HCEC 1CT (cell line): Measurements from ENCODE around the gene KCND3.
"Not testable (repeated sequence)": the region's sequence is repeated elsewhere in the genome, so short reads cannot be mapped to it uniquely, and the experiment has no call there.

Source experiments
- DNase-seq: peaks from one replicate; pipeline ENCODE4 v3.0.0-alpha.2; 2017

KCND3 gene

DNA sequence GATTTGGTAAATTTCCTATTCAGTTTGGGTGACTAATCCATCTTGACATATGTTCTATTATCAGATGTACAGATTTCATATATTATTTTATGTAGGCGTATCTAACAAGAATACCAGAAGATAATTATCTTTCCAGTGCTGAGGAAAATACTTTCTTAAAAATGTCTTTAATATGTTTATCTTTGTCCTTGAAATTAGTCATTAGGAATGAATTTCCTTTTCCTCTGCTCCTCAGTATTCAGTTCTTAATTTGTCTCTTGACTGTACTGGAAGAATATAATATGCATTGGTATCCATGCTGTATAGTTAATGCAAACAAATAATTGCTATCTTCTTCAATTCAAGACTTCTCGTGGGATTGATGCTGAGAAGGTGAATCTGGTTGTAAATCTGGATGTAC lies 227.1 kb downstream of the KCND3 start:
- no peak for DNase-seq

DNA sequence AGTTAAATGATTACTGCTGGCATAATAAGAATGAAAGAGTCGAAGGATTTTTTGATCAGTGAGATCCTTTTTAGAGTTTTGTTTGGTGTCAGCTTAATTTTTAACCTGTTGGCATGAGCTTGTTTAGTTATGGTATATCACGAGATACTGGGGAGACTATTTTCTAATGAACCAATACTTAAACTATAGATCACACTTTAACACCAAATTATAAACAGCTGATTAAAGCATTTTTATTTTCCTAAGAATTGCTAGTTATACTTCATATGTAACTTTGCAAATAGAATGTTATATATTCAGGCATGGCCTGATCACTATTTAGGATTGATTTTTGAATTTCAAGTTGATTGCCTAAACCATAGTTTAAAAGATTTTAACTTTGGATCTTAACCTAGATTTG lies 227.8 kb downstream of the KCND3 start:
- no peak for DNase-seq

DNA sequence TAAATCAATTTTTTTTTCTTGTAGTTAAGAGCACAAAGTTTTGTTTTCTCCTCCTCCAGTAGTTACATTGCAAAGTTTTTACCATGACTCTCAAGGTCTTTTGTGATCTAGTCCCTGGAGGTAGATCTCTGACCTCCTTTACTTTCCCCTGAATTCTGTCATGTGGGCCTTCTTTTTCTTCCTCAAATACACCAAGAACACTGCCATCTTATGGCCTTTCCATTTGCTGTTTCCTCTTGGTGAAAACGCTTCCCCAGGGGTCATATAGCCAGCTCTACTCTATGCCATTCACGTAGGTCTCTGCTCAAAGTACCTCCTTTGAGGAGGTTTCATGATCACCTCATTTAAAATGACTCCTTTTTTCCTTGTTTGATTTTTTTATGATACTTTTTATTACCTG lies 231.1 kb downstream of the KCND3 start:
- no peak for DNase-seq

DNA sequence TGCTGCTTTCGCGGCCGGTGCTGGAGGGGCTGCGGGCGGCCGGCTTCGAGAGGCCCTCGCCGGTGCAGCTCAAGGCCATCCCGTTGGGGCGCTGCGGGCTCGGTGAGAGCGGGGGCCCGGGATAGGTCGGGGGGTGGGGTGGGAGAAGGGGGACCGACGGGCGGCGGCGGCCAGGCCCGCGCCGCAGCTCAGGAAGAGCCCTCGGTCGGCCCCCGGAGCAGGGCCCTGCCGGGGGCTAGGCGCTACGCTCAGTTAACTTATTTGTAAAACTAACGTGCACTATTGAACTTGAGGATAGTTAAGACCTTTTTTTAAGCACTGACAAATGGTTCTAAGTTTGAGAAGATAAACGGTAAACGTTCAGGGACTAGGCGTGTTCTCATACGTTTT lies 233.3 kb downstream of the KCND3 start:
- no peak for DNase-seq

DNA sequence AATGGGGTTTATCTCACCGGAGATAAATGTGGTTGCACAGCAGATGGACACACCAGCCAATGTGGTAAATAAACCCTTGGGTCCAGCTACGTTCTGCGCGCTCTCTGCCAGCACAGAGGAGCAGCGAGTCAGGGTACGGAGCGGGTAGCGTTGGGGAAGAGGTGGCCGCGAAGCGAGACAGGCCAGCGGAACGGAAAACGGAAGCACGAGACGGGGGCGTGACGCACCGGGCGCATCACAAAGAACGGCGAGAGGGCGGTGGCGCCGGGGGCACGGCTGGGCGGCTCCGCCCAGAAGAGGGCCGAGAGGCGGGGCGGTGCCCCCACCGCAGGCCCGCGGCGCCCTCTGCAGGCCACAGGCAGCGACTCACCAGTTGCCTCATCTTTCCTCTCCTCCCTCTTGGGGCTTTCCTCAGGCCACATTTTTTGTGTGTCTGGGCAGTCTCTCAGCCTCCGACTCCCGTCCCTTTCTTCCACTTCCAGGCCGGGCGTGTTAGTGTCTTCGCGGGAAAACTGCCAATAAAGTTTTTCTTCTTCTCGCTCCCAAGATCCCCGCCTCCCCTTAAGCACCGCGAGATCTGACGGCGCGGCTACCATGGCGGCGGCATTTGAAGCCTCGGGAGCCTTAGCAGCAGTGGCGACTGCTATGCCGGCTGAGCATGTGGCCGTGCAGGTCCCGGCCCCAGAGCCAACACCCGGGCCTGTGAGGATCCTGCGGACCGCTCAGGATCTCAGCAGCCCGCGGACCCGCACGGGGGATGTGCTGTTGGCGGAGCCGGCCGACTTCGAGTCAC lies 233.9 kb downstream of the KCND3 start, which contains the start of gene DDX20:
Gene DDX20, plus strand, starts transcription at position 571 of the 793 bp plus-strand sequence. Its CDS starts 24 bp downstream, at position 595.
- peak; percentile 95 for DNase-seq

DNA sequence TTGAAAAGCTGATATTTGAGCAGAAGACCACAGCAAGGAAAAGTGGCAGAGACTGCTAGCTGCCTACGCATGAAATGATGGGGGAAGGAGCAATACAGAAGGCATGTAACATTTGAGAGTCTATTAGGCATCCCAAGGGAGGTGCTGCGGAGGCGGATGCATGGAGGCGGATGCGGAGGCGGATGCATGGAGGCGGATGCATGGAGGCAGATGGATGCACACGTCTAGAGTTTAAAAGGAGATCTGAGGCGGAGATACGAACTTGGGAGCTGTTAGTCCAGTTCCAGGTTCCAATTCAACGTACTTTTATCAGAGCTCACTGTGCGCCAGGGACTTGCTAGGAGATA lies 234.5 kb downstream of the KCND3 start:
- peak; percentile 61 for DNase-seq

DNA sequence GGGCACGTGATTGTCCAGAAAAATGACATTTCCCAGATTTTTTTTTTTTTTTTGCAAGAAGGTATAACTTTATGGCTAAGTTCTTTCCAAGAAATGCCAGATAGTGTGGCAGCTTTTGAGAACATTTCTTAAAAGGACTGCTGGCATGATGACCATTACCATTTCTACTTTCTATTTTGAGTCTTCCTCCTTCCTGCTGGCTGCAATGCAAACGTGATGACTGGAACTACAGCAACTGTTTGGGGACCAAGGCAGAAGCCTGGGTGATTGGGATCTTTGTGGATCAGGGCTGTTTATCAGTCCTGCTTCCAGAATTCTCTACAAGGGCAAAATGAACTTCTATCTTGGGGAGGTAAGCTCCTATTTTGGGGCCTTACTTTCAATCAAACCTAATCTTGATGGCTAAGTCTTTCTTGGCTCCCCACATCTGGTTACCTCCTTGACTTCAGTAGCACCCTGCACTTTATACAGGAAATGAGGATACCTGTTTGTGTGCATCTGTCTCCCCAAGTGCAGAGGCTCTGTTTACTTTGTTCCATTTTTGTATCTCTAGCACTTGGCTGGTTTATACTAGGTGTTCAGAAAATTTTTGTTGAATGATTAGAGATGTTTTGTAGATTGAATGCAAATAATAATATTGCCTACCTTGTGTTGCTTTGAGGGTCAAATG lies 237.4 kb downstream of the KCND3 start:
- DNase-seq: no peak

DNA sequence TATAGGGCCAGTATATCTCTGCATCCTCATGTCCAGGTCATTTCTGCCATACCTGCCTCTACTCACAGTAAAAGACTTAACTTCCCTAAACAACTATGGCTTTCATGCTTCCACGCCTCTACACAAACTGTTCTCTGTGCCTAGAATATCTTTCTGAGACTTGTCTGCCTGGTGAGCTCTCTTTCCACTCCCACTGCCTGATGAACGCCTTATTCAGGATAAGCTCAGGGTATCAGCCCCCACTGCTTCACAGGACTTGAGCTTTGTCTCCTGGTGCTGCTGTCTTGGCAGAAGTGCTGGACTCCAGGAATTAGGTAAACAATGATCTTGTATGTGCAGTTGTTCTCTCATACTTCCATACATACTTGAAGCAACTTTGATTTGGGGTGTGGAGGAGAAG lies 238.6 kb downstream of the KCND3 start:
- no peak for DNase-seq

DNA sequence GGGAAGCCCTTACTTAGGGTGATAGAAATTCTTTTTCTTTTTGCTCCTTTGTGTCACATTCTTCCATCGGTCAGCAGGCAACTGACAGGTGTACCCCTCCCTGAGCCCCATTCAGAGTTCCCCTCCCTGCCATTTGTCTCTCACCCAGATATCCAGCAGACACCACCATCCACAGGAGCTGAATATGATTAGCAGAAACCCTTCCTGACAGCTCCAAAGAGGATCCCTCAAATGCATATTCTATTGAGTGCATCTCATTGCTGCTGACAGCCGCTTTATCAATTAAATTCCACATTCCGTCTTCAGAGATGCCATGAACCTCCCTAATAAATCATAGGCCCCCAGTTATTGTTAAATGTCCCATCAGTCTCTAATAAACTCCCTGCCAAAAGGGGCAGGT lies 239.8 kb downstream of the KCND3 start:
- no peak for DNase-seq

DNA sequence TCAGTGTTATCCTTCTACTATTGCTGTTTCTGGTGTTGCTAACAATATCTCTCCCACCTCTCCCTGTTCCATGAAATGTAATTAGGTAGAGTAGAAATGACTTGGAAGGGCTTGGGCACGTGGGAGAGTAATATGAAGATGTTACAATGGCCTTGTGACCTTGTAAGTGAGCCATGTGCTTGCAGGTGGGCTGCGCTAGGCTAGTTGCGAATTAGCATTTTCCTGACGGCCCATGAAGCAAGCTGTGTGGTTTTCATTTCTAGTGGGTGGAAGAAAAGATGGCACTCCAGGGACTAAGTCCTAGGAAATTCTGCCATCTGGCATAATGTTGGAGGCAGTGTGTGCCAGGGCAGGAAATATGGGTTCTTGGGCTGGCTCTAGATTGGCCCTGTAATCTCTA lies 241.5 kb downstream of the KCND3 start:
- DNase-seq: no peak

DNA sequence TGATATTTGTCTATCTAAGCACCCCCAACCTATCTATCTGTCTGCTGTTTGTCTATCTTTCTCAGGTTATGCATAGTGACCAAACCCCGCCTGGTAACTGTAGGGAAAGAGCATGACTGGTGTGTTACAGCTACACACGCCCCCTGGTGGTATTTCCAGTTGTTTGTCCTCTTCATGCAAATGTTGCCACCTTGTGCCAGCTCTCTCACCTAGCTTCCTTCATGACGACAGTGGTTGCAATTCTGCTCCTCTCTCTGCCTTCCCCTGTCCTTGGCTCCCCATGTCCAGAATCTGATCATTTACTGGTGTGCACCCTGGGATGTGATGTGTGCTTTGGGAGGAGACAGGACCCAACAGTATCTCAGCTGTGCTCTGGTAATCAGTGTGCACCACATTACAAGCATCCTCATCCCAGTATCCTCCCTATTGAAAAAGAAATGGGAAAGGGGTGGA lies 242.2 kb downstream of the KCND3 start:
- DNase-seq: peak; percentile 79

DNA sequence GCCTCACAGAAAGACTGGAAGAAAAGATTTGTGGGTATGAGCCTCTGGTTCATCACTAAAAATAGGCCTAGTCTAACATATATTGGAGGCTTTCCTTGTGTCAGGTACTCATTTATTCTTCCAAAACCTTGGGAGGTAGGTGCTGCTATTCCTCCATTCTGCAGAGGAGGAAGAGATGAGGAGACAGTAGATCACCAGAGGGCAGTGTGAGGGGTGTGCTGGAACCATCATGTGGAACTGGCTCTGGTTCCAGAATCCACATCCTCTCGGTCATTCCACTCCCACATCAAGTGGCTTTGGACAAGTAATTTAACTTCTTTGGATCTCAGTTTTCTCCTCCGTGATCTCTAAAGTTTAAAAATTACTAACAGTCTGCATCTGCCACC lies 242.9 kb downstream of the KCND3 start:
- no peak for DNase-seq

DNA sequence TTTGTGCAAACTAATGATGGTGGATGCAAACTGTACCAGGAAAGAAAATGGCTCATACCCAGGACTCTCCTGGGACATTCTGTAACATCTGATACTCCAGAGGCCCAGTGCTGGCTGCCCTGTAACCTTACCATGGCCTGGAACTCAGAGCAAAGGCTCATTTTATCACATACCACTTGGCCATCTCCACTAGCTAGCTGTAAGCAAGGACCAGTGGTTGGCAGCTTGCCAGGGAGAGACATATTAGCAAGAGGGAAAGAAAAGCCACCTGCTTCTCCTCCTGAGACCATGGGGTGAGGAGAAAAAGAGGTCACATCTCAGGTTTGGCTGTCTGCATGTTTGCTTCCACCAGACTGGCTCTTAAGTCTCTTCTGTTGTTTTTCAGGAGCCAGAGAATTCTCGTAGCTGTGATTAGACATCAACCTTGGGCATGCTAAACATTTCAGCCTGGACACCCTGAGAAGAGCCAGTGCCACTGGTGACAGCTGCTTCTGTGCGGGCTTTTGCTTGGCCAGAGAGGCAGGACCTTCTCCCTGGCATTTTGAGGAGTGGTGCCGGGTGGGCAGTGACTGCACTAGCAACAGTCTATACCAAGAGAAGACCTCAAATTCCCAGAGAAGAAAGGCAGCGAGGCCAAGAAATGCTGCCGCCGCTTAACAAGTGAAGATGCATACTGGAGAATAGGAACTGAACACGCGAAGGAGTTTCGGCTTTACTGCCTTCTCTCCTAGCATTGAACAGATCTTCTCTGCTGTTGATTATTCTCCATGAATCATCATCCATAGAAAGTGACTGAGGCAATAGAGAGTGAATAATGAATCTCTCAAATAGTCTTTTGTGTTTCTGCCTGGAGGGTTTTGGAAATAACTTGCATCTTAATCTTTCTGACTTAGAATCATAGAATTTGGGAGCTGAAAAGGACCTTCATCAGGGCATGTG lies 243.5 kb downstream of the KCND3 start:
- no peak for DNase-seq

DNA sequence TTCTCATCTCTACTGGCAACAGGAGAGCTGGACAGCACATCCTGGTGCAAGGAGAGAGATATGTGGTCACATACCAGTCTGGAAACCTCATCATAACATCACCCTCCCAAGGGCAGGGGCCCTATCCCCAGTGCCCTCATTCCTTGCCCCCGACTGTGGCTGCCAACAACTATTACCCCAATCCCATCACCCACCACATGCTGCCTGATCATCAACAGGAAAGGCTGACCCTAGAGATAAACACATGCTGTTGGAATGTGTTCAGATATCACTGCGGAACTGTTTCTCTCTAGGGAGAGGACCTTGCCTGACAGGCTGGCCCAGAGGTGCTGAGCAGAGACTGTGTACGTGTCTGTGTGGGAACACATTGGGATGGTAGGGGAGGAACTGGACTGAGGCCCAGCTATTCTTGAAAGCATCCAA lies 245.8 kb downstream of the KCND3 start:
- peak; percentile 53 for DNase-seq

DNA sequence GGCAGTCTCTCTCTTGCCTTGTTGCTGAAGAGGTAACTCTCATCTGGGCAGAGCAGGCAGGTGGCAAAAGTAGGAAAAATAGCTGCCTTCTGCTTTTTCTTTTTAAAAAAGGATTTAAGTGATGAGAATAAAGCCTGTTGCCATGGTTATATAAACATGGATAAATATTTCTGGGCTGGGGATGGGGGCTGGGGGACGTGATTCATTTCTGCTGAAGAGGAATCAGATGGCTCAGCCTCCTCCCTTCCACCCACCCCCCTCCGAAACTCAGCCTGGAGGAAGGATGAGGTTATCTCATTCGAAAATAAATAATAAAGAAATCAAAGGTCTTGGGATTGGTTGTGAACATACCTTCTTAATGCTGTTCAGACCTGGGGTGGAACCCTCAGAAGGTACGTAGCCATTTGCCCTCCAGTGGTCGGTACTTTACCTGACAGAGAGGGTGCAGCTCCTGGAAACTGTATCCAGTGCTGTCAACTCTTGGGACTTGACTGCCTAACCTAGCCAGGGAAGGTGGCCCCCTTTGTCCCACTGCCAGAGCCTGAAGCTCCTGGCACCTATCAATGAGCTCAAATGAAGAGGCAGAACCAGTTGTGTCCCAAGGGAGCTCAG lies 246.4 kb downstream of the KCND3 start:
- no peak for DNase-seq

DNA sequence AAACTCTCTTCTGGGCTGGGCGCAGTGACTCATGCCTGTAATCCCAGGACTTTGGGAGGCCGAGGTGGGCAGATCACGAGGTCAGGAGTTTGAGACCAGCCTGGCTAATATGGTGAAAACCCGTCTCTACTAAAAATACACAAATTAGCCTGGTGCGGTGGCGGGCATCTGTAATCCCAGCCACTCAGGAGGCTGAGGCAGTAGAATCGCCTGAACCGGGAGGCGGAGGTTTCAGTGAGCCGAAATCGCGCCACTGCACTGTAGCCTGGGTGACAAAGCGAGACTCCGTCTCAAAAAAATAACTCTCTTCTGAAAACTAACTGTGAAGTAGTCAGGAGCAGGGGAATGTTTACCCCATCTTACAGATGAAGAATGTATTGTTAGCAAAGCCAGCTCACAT lies 247.2 kb downstream of the KCND3 start:
- not testable (repeated sequence) for DNase-seq

DNA sequence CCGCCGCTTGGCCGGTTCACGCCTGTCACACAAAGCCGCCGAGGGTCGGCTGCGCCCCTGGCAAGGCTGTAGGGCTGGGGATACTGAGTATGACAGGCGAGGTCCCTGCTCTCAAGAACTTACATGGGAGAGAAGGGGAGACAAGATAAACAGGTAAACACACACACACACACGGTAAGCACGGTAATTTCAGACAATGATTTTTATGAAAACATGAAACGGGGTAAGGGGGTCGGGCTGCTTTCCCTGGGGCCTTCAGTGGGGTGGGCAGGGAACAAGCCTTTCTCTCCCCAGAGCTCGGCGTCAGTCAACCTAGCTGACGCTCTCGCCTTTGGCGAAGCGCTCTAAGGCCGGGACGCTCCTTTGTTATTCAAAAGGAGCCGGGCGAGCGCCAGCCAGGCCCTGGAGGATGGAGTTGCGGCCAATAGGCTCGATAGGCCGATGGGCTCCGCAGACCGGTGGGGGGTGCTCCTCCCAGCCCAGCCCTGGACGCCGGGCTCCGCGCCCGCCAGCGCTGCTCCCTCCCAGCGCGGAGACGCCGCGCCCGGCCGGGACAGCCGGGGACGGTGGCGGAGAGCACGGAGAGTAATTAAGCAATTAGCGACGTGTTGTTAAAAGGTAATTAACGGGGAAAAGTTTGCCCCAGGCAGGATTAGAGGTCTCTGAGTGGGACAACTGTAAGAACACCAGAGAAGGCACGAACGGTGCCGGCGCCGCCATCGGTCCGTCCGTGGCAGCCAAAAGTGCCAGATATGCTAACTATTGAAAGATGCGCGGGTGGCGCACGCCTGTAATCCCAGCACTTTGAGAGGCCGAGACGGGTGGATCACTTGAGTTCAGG lies 249.3 kb downstream of the KCND3 start:
- DNase-seq: peak; percentile 63

DNA sequence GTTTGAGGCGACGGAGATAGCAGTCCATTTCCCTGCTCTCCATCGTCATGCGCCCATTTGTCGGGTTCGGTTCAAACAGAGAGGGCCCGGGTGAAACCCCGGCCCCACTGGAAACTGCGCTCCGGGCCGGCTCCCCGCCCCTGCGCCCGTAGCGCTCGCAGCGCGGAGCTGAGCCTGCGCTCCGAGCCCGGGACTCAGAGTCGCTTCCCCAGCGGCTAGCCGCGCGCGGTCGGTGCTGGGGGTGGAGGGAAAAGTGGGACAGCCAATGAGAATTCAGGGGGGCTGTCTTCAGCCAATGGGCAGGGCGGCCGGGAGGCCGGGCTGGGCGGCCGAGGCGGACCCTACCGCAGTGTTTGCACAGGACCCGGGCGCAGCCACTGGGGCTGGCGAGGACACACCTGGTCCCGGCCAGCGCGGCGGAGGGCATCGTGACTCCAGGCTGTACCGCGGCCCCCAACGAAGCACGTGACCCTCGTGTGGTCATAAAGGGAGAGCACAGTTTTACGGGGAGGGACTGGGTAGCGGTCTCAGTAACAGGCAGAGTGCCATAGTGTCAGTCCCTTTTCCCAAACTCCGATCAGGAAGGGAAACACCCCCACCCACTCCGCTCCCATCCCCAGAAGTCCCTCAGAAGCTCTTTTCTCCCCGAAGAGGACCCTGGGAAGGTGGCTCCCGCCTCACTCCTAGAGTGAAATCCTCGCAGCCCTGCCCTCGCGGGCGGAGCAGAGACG lies 250.1 kb downstream of the KCND3 start, which contains the start of gene INKA2:
Gene INKA2, minus strand, starts transcription at position 202 of the 731 bp plus-strand sequence. Its CDS starts 153 bp downstream, at position 49.
- peak; percentile 92 for DNase-seq

DNA sequence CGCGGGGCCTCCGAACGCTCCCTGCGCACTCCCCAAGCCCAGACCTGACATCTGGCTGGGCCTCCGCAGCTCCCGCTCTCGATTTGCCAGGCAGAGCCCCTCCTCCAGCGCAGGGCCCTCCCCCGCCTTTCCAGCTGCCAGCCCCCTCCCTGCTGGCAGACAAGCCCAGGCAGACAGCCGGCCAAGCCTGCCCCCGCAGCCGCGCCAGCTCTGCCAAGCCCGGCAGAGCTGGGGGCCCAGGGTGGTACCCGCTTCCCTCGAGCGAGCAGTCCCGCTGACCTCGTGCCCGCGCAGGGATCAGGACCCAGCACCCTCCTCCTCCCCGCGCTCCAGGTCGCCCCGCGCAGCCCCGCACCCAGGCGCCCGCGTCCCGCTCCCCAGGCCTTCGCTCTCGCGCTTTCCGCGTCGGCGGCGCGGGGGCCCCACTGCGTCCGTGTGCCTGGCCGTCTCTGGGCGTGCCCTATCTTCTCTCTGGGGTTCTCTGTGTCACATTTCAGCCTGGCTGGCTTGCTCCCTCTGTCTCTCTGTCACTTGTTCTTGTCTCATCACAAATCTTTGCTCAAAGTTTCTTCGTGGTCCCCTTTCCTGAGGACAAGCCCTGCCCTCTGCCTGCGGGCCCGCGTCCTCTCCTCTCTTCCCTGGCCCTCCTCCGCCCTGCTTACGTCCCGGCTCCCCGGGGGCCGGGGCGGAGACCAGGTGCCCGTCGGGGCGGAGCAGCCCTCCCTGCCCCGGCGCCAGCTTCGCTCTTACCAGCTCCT lies 250.9 kb downstream of the KCND3 start:
- DNase-seq: peak; percentile 54

DNA sequence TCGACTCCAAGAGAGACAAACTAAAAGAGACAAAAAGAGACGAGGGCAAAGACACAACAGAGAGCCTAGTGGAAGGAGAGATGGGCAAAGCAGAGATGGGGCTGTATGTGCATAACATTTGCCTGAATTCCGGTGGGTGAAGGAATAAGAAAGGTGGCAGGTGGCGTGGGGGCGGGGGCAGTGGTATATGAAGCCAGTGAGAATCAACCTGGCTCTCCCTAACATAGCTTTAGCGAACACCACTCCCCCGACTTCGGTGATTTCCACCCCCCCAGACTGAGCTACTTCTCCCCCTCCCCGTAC lies 251.4 kb downstream of the KCND3 start:
- DNase-seq: no peak
